Parathyroid adenoma (tissue), 2 donors: Measurements from ENCODE around the gene C2CD4D.

Source experiments
- H2AFZ ChIP-seq: fragments of 300-600 bp; sonication (generic); one replicate; pipeline ENCODE4 v1.7.0; 2017; ENCODE audit warnings: antibody characterized with exemption, mild to moderate bottlenecking
- H3K27ac ChIP-seq: fragments of 300-600 bp; sonication (generic); one replicate; pipeline ENCODE4 v1.7.0; 2017
- H3K27me3 ChIP-seq: fragments of 300-600 bp; sonication (generic); one replicate; pipeline ENCODE4 v1.7.0; 2017; ENCODE audit warnings: low read length; ENCODE audit not compliant: control insufficient read depth, insufficient read depth
- H3K36me3 ChIP-seq: fragments of 300-600 bp; sonication (generic); one replicate; pipeline ENCODE4 v1.7.0; 2017; ENCODE audit warnings: low read length; ENCODE audit not compliant: control insufficient read depth, insufficient read depth
- H3K4me1 ChIP-seq: fragments of 300-600 bp; sonication (generic); one replicate; pipeline ENCODE4 v1.7.0; 2017; ENCODE audit warnings: control low read depth
- H3K4me2 ChIP-seq: fragments of 300-600 bp; sonication (generic); one replicate; pipeline ENCODE4 v1.7.0; 2017; ENCODE audit warnings: low read length
- H3K4me3 ChIP-seq: fragments of 300-600 bp; sonication (generic); one replicate; pipeline ENCODE4 v1.7.0; 2017; ENCODE audit warnings: low read depth, low read length
- H3K79me2 ChIP-seq: fragments of 300-600 bp; sonication (generic); one replicate; pipeline ENCODE4 v1.7.0; 2017; ENCODE audit warnings: control low read depth
- H3K9ac ChIP-seq: fragments of 300-600 bp; sonication (generic); one replicate; pipeline ENCODE4 v1.7.0; 2017; ENCODE audit warnings: mild to moderate bottlenecking
- H3K9me3 ChIP-seq: fragments of 300-600 bp; sonication (generic); one replicate; pipeline ENCODE4 v1.7.0; 2017; ENCODE audit warnings: low read length; ENCODE audit not compliant: control insufficient read depth
- CTCF ChIP-seq: fragments of 300-600 bp; sonication (generic); IDR thresholded peaks from one replicate; pipeline ENCODE4 v1.7.0; 2017; ENCODE audit warnings: antibody characterized with exemption, mild to moderate bottlenecking
- donor health status: primary hyperparathyroidism.

C2CD4D gene

GRCh38 chr1:151820940-151821339 lies 18.7 kb downstream of the C2CD4D start:
- no peak overlapping the region for H3K4me2 ChIP-seq
- peaks cover 2% of the 10 kb centered on the region for H3K79me2 ChIP-seq
- H3K27ac ChIP-seq: no peak overlapping the region
- no peak overlapping the region for H3K4me3 ChIP-seq
- H3K9me3 ChIP-seq: no peaks in the 10 kb centered on the region
- peaks cover 1% of the 10 kb centered on the region for H3K4me1 ChIP-seq
- H3K27me3 ChIP-seq: no peaks in the 10 kb centered on the region
- TF ChIP-seq CTCF: no peak
- H3K9ac ChIP-seq: no peak overlapping the region
- H2AFZ ChIP-seq: no peak overlapping the region
- H3K36me3 ChIP-seq: no peaks in the 10 kb centered on the region

- Histone ChIP-seq H3K27ac (no peak overlapping the region), H3K4me3 (no peak overlapping the region), H3K27me3 (no peaks in the 10 kb centered on the region), H3K4me1 (no peaks in the 10 kb centered on the region), H3K9me3 (no peaks in the 10 kb centered on the region), H3K4me2 (no peak overlapping the region), H2AFZ (no peak overlapping the region), H3K36me3 (no peaks in the 10 kb centered on the region), H3K79me2 (peaks cover 2% of the 10 kb centered on the region), H3K9ac (no peak overlapping the region)
- no peak for TF ChIP-seq CTCF
These were observed 19.5 kb downstream of the C2CD4D start for GRCh38 chr1:151819976-151820623.

GRCh38 chr1:151819227-151819835 lies 20.3 kb downstream of the C2CD4D start:
- H3K79me2 ChIP-seq: peaks cover 2% of the 10 kb centered on the region
- no peak overlapping the region for H2AFZ ChIP-seq
- H3K4me2 ChIP-seq: no peak overlapping the region
- no peaks in the 10 kb centered on the region for H3K36me3 ChIP-seq
- no peak overlapping the region for H3K4me3 ChIP-seq
- H3K4me1 ChIP-seq: no peaks in the 10 kb centered on the region
- H3K9me3 ChIP-seq: no peaks in the 10 kb centered on the region
- H3K27ac ChIP-seq: no peak overlapping the region
- no peak overlapping the region for H3K9ac ChIP-seq
- TF ChIP-seq CTCF: no peak
- H3K27me3 ChIP-seq: no peaks in the 10 kb centered on the region

GRCh38 chr1:151817353-151817730 lies 22.3 kb downstream of the C2CD4D start:
- no peaks in the 10 kb centered on the region for H3K27me3 ChIP-seq
- peaks cover 2% of the 10 kb centered on the region for H3K79me2 ChIP-seq
- no peak for TF ChIP-seq CTCF
- no peaks in the 10 kb centered on the region for H3K4me1 ChIP-seq
- H3K9me3 ChIP-seq: no peaks in the 10 kb centered on the region
- no peak overlapping the region for H3K9ac ChIP-seq
- no peak overlapping the region for H3K4me2 ChIP-seq
- H3K4me3 ChIP-seq: no peak overlapping the region
- H2AFZ ChIP-seq: no peak overlapping the region
- H3K36me3 ChIP-seq: no peaks in the 10 kb centered on the region
- H3K27ac ChIP-seq: no peak overlapping the region
